Measurements from ENCODE around the gene SLC47A2.

- TF ChIP-seq CTCF (IDR thresholded peaks at IDR 0.05) (no peak), POLR2A (IDR thresholded peaks at IDR 0.05) (no peak), POLR2AphosphoS5 (IDR thresholded peaks at IDR 0.05) (no peak), EP300 (IDR thresholded peaks at IDR 0.05; ENCODE audit: low read depth) (no peak)
Observed at GRCh38 chr17:19716108-19717030, at the start of gene SLC47A2.

Data from transverse colon (tissue), 4 donors.